Cerebellar cortex (tissue), 1 donor: ENCODE data around the gene MEP1A.
"Not testable (repeated sequence)": the region's sequence is repeated elsewhere in the genome, so short reads cannot be mapped to it uniquely, and the experiment has no call there.

Experiments
- DNase-seq: peaks from one replicate; pipeline ENCODE4 v3.0.0-alpha.2; 2015; ENCODE audit warnings: low spot score

The MEP1A gene

GRCh38 chr6:46793138-46793537 lies at the start of gene MEP1A:
TSS of gene MEP1A (plus strand) at chr6:46793389. CDS start at chr6:46793399, 10 bp downstream.
- no peak for DNase-seq

DNA sequence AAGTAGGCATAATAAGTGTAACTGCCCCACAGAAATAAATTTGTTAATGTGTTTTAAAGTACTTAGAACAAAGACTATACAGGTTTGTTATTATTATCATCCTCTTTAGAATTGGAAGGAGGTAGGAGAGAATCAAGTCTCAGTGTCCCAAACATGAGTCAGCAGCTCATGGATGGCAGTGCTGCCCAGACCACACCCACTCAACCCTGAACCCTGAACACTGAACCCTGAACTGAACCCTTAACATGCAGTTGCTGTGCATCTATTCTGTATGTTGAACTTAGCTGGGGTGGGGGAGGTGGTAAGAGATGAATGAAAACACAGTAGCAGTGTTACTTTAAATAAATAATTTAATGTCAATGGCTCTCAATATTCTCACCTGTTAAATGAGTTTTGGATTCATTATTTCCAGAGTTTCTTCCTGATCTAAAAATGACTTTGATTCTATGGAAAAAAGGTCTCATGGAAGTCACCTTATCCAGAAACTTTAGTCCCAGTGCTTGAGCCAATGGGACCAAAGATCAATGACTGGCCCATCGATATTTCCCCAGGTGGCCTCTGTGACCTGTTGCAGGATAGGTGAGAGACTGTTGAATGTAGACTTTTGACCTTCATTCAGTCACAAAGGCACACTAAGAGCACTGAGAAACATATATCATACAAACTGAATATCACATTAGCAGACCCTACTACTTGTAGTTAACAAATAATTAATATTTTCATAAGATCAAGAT lies 49.6 kb upstream of the MEP1A start:
- no peak for DNase-seq

GRCh38 chr6:46744159-46744725 lies 48.9 kb upstream of the MEP1A start:
- DNase-seq: not testable (repeated sequence)

GRCh38 chr6:46745973-46746372 lies 47.2 kb upstream of the MEP1A start:
- no peak for DNase-seq

DNA sequence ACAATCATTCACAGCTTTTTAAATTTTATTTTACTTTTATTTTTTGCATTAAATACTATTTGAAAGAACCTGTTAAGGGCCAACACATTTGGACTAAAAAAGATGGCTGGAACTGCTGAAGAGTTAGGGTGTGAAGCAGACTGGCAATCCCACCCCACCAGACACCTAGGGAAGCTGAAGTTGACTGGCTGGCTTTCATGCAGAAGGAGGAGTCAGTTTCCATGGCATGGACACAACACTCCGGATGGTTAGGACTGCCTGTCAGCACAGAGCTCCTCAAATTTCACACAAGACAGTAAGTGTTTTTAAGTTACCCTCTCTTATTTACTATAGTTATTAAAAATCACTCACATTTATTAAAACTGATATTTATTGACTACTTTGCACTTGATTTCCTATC lies 46.5 kb upstream of the MEP1A start, which contains the start of gene ANKRD66:
ANKRD66 (plus strand) TSS at position 238 of the 400 bp plus-strand sequence. CDS start 5,016 bp downstream, outside the sequence.
- DNase-seq: no peak

- no peak for DNase-seq
Observed at GRCh38 chr6:46748940-46749503, 44.2 kb upstream of the MEP1A start.

DNA sequence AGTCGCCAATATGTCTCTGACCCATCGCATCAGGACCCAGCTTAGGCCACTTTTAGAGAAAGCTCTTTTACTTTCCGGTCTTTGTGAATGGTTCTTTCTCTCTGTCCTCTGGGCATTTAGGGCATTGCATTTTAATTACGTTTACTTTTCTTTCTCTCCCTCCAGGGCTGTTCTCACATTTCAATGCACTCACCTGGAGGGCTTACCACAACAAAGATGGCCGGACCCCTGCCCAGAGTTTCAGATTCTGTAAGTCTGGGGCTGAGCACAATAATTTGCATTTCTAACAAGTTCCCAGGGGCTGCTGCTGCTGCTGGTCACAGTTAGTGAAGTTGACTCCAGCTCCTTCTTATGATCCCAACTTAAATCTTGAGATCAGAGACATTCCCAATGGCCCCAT lies 43.5 kb upstream of the MEP1A start:
- no peak for DNase-seq

GRCh38 chr6:46751658-46752057 lies 41.5 kb upstream of the MEP1A start:
- DNase-seq: no peak

- DNase-seq: no peak
Observed at GRCh38 chr6:46755865-46756264, 37.3 kb upstream of the MEP1A start.

DNA sequence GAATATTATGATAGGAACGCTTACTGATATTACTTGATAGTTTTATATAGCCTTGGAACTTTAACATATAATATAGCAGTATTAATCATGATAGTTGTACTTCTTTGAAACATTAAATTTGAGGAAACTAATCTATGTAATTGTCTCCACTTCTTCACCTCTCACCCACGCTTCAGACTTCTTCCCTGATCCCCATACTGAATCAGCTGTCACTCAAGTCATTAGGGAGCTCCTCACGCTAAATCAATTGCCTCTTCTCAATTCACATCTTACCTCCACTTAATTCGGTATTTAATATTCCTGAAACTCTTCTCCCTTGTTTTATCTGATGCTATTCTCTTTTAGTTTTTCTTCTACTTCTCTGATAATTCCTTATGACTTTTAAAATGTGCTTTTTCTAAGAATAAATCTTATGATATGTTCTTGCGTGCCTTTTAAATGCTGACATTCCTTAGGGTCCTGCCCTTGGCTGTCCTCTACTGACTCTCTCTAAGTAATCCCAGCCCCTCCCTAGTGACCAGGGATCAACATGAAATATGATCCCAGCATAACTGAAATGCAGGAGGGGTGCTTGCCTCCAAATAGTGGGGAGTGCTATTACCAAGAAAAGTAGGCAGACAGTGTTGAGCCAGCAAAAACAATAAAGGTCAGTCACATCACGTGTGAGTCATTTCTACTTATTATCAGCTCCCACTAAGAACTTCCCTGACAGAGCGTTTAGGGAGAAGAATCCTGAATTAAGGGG lies 36.5 kb upstream of the MEP1A start:
- DNase-seq: no peak

- DNase-seq: no peak
Observed at GRCh38 chr6:46757214-46757596, 36.0 kb upstream of the MEP1A start.

DNA sequence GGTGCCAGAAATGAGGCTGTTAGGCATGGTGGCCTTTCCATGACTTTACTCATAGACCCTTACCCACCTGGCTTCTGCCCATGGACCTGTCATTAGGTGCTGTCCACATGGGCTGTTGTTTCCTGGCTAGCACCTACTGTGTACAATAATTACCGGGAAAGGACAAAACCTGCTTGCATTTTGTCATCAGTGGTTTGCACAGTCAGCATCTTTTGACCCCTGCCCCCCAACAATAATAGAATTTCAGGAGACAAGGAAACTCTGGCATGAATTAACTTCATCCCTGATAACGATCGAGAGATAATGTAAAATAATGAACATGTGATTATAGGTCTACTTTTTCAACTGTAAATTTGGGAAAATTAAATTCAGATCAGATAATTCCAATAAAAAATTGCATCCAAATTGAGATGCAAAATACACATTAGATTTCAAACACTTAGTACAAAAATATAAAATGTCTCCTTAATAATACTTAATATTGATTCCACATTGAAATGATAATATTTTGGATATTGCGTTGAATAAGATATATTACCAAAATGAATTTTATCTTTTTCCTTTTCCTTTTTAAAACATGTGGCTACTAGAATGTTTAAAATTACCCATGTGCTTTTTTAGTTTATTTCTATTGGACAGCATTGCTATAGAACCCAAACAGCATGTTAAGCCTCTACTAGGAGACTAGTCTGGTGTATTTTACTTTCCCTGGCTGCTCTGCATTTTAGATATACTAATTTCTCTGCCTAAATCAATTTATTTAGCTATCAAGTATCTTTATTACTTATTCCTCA lies 34.0 kb upstream of the MEP1A start:
- DNase-seq: no peak

- no peak for DNase-seq
Observed at GRCh38 chr6:46760925-46761324, 32.3 kb upstream of the MEP1A start.

- DNase-seq: no peak
Observed at GRCh38 chr6:46763466-46763865, 29.7 kb upstream of the MEP1A start.

DNA sequence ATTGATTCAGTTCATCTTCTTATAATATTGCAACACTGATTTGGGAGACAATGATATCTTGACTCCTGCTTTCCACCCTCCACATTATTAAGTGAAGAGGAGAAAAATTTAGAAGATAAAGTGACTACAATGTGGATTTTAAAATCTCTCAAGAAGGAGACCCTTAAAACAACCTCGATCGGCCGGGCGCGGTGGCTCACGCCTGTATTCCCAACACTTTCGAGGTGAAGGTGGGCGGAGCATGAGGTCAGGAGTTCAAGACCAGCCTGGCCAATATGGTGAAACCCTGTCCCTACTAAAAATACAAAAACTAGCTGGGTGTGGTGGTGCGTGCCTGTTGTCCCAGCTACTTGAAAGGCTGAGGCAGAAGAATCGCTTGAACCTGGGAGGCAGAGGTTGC lies 28.9 kb upstream of the MEP1A start:
- DNase-seq: not testable (repeated sequence)

- no peak for DNase-seq
Observed at GRCh38 chr6:46764961-46765360, 28.2 kb upstream of the MEP1A start.

DNA sequence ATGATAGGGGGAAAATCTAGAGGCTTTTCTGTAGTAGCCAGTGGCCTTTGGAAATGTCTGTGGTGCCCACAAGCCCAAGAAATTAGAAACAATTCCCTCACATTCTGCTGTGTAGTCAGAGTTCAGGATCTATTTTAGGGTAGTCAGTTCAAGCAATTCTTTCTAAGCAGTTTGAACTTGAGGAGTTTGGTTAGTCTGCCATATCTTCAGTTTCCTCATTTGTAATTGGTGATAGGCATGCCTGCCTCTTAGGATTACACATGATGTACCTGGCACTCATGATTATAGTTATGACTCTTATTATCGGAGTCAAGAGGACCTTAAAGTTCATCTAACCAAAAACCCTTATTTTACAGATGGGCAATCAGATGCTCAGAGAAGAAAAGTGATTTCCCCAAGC lies 21.2 kb upstream of the MEP1A start:
- DNase-seq: no peak

DNA sequence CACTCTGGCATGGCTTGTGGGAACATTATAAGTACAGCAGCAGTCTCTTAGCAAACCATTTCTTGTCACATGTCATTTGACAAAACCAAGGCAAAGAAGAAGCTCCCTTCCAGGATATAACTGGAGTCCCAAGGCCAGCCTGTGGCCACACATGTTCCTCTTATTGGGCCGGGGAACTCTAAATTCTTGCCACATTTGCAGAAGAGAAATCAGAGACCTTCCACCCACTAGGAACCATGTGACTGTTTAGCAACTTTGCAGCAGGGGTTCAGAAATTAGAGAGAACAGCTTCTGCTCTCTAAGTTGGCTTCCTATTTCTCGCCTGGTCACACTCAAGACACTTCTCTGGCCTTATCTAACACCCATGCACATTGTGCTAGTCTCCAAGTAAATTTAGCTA lies 20.4 kb upstream of the MEP1A start:
- DNase-seq: peak; percentile 3

DNA sequence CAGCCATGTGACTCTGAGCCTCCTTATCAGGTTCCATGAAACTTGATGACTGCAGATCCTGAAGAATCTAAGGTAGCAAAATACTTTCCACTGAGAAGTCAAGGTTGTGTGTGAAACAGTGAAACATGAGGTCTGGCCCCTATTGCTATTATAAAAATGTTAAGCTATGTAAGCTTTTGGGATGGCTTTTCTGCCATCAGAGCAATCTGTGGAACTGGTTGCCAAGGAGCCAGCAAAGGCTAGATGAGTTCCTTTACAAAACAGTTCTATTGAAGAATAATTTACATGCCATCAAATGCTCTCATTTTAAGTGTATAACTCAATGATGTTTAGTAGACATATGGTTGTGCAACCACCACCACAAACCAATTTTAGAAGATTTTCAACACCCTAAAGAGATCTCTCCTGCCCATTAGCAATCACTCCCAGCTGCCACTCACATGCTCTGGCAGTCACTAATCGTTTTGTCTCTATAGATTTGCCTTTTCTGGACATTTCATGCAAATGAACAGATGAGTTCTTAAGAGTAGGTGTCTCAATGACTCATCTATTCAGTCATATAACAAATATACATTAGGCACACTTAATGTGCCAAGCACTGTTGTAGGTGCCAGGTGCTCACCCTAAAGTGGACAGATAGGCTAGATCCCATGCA lies 19.9 kb upstream of the MEP1A start:
- no peak for DNase-seq

DNA sequence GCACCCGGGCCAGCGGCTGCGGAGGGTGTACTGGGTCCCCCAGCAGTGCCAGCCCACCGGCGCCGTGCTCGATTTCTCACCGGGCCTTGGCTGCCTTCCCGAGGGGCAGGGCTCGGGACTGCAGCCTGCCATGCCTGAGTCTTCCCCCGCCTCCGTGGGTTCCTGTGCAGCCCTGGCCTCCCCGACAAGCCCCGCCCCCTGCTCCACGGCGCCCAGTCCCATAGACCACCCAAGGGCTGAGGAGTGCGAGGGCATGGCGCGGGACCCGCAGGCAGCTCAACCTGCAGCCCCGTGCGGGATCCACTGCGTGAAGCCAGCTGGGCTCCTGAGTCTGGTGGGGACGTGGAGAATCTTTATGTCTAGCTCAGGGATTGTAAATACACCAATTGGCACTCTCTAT lies 18.5 kb upstream of the MEP1A start:
- not testable (repeated sequence) for DNase-seq

DNA sequence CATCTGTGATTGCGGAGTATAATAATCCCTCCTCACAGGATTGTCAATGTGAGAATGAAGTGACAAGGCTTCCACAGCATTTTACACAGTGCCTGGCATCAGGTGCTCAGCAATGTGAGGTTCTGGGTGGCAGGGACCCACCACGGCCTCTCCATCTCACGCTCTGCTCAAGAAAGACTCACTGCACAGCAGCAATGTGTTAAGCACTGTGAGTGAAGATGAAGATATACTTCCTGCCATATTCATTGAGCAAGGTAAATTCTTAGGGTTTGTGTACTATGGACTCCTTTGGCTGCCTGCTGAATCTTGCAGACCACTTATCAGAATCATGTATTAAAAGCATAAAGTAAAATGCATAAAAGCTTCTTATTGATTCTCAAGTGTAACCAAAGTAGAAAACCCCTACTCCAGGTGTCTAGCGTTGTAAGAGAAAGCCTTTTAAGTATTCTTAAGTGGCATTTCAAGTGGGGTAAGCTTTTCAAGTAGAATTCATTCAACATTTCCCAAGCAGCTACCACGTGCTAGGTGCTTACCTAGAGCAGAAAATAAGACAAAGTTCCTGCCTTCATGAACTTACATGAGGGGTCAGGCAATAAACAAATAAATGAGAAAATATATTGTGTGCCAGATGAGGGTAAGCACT lies 17.0 kb upstream of the MEP1A start:
- no peak for DNase-seq
